Mesendoderm (in vitro differentiated cells): ENCODE measurements around the gene PGAM1.

Source experiments
- DNase-seq: peaks from one replicate; pipeline ENCODE4 v3.0.0; 2013
- H2AK5ac ChIP-seq: 2 replicates; pipeline ENCODE4 v1.6.1; 2013; ENCODE audit warnings: low read length, inconsistent platforms
- H2BK120ac ChIP-seq: 2 replicates; pipeline ENCODE4 v1.6.1; 2013; ENCODE audit warnings: low read depth, mild to moderate bottlenecking, low read length, moderate library complexity, mixed read lengths
- H2BK15ac ChIP-seq: replicated peaks from 2 replicates; pipeline ENCODE4 v1.6.1; 2013; ENCODE audit warnings: low read depth, mild to moderate bottlenecking, moderate library complexity
- H2BK5ac ChIP-seq: 2 replicates; pipeline ENCODE4 v1.6.1; 2013; ENCODE audit warnings: low read length, inconsistent platforms
- H3K18ac ChIP-seq: 2 replicates; pipeline ENCODE4 v1.6.1; 2013; ENCODE audit warnings: mild to moderate bottlenecking, low read length, mixed read lengths
- H3K23ac ChIP-seq: one replicate; pipeline ENCODE4 v1.6.1; 2013; ENCODE audit warnings: low read length
- H3K27ac ChIP-seq: 2 replicates; pipeline ENCODE4 v1.5.1; 2013; ENCODE audit warnings: low read depth, mild to moderate bottlenecking, inconsistent platforms, low read length, moderate library complexity
- H3K27me3 ChIP-seq: 2 replicates; pipeline ENCODE4 v1.6.1; 2013; ENCODE audit warnings: low read length, control low read depth, mild to moderate bottlenecking, inconsistent platforms; ENCODE audit not compliant: insufficient read depth, poor library complexity
- H3K36me3 ChIP-seq: 2 replicates; pipeline ENCODE4 v1.6.1; 2013; ENCODE audit warnings: low read length, inconsistent platforms; ENCODE audit not compliant: control insufficient read depth, insufficient read depth
- H3K4ac ChIP-seq: one replicate; pipeline ENCODE4 v1.6.1; 2013; ENCODE audit warnings: low read depth, mild to moderate bottlenecking, low read length, moderate library complexity
- H3K4me1 ChIP-seq: 2 replicates; pipeline ENCODE4 v1.6.1; 2013; ENCODE audit warnings: low read depth, low read length, inconsistent platforms; ENCODE audit not compliant: control insufficient read depth
- H3K4me2 ChIP-seq: 2 replicates; pipeline ENCODE4 v1.6.1; 2013; ENCODE audit warnings: low read length
- H3K4me3 ChIP-seq: 2 replicates; pipeline ENCODE4 v1.5.1; 2013; ENCODE audit warnings: mild to moderate bottlenecking, low read length
- H3K56ac ChIP-seq: one replicate; pipeline ENCODE4 v1.6.1; 2013; ENCODE audit warnings: low read length
- H3K79me1 ChIP-seq: 2 replicates; pipeline ENCODE4 v1.6.1; 2013; ENCODE audit warnings: low read length, inconsistent platforms
- H3K79me2 ChIP-seq: 2 replicates; pipeline ENCODE4 v1.6.1; 2013; ENCODE audit warnings: mild to moderate bottlenecking, low read length; ENCODE audit not compliant: control insufficient read depth, insufficient read depth
- H3K9ac ChIP-seq: 2 replicates; pipeline ENCODE4 v1.6.1; 2013; ENCODE audit warnings: low read length, inconsistent platforms
- H4K5ac ChIP-seq: one replicate; pipeline ENCODE4 v1.6.1; 2013; ENCODE audit warnings: low read length
- H4K8ac ChIP-seq: one replicate; pipeline ENCODE4 v1.6.1; 2013; ENCODE audit warnings: low read depth, mild to moderate bottlenecking, control low read depth, low read length, moderate library complexity
- WGBS: extraction: QIAGEN DNeasy Blood & Tissue Kit; methylation state at CpG from one replicate; pipeline ENCODE4 v1.1.7; 2013; ENCODE audit warnings: low lambda C conversion rate, missing lambda C conversion rate; ENCODE audit not compliant: insufficient coverage; ENCODE audit errors: extremely low coverage; 5-methylcytosine and 5-hydroxymethylcytosine counted together

The PGAM1 gene

DNA sequence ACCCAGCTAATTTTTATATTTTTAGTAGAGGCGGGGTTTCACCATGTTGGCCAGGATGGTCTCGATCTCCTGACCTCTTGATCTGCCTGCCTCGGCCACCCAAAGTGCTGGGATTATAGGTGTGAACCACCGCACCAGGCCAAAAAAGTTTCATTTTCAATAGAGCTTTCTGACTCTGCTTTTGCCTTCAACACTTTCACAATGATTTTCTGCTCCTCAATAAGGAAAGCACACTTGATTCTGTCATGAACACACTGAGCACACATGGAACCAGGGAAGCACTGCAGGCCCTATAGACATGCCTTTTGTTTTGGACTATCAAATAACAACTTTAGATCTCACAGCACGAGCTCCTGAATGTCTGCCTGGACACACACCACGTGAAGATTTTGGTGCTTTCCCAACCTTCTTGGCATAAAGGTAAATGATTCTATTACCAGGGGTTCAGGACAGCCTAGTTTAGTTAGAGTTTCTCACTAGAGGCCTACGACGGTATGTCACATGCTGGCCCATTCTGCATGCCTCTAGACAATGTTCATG, 32.9 kb upstream of the PGAM1 start:
- H2BK15ac ChIP-seq: no peak overlapping the region
- no peak overlapping the region for H4K5ac ChIP-seq
- H3K4me1 ChIP-seq: no peaks in the 10 kb centered on the region
- H3K18ac ChIP-seq: no peak overlapping the region
- H3K23ac ChIP-seq: no peak overlapping the region
- peaks cover 15% of the 10 kb centered on the region for H3K36me3 ChIP-seq
- H3K9ac ChIP-seq: no peak overlapping the region
- H3K27me3 ChIP-seq: no peaks in the 10 kb centered on the region
- no peak overlapping the region for H4K8ac ChIP-seq
- H3K27ac ChIP-seq: no peak overlapping the region
- no CpG with 5 or more reads among the region's 8 CpGs for WGBS
- no peaks in the 10 kb centered on the region for H3K79me2 ChIP-seq
- no peak overlapping the region for H3K56ac ChIP-seq
- no peaks in the 10 kb centered on the region for H3K79me1 ChIP-seq
- no peak for DNase-seq
- H2AK5ac ChIP-seq: no peak overlapping the region
- H3K4ac ChIP-seq: no peak overlapping the region
- H3K4me3 ChIP-seq: no peak overlapping the region
- no peak overlapping the region for H2BK120ac ChIP-seq
- no peak overlapping the region for H3K4me2 ChIP-seq
- no peak overlapping the region for H2BK5ac ChIP-seq

DNA sequence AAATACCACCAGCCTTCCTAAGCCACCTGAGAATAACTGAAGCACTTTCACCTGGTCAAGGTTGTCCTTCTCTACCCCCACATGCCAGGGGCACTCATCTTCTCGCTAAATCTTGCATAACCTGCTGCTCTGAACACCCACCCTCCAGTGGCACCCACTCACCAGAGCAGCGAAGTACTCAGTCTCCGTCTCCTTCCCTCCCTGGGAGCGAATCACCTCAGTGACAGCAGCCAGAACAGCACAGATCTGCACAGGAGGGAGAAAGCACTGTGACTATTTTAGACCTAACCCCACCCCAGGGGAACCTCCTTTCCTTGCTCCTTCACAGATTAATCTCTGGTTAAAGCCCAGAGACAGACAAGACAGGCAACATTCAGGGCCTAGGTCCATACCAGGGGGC, 29.9 kb upstream of the PGAM1 start:
- H2BK5ac ChIP-seq: no peak overlapping the region
- no peak overlapping the region for H2BK15ac ChIP-seq
- peaks cover 10% of the 10 kb centered on the region for H3K79me2 ChIP-seq
- no peak overlapping the region for H3K9ac ChIP-seq
- H3K56ac ChIP-seq: no peak overlapping the region
- no peak overlapping the region for H3K27ac ChIP-seq
- H3K4ac ChIP-seq: no peak overlapping the region
- H2AK5ac ChIP-seq: no peak overlapping the region
- no CpG with 5 or more reads among the region's 4 CpGs for WGBS
- H3K36me3 ChIP-seq: peaks cover 6% of the 10 kb centered on the region
- no peak for DNase-seq
- H3K18ac ChIP-seq: no peak overlapping the region
- H3K23ac ChIP-seq: no peak overlapping the region
- no peaks in the 10 kb centered on the region for H3K27me3 ChIP-seq
- H3K4me2 ChIP-seq: no peak overlapping the region
- no peak overlapping the region for H4K8ac ChIP-seq
- H4K5ac ChIP-seq: no peak overlapping the region
- H2BK120ac ChIP-seq: no peak overlapping the region
- H3K4me1 ChIP-seq: no peaks in the 10 kb centered on the region
- no peak overlapping the region for H3K4me3 ChIP-seq
- H3K79me1 ChIP-seq: no peaks in the 10 kb centered on the region

DNA sequence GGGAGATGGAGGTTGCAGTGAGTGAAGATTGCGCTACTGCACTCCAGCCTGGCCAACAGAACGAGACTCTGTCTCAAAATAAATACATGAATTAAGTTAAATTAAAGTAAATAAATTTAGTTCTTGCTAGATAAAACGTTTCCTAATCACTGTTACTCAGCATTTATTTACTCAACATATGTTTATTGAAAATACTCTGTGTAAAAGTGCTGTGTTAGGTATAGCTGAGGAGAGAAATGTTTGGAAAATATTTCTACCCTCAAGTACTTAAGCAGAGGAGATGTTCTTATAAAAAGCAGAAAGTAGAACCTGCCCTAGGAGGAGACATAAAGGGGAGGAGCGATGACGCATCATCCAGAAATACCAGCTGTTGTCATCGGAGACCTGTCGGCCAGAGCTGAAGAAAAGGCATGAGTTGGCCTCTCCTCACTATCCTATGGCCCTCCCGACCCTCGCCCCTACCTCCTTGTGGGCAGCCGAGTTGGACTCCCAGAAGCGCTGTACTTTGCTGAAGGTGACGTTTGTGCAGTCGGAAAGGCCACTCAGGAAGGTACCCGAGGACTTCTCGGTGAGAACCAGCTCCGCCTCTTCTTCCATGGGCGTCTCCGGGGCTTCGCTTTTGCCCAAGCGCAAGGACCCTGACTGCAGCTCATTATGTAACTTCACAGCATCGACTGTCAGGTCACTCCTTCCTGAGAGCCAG, 26.0 kb upstream of the PGAM1 start:
- Histone ChIP-seq H2BK120ac (no peak overlapping the region), H2BK5ac (no peak overlapping the region), H2BK15ac (no peak overlapping the region), H3K4me3 (no peak overlapping the region), H3K4ac (no peak overlapping the region), H3K23ac (no peak overlapping the region), H3K4me1 (no peaks in the 10 kb centered on the region), H2AK5ac (no peak overlapping the region), H3K79me1 (no peaks in the 10 kb centered on the region), H4K5ac (no peak overlapping the region), H4K8ac (no peak overlapping the region), H3K9ac (peak overlapping the region; percentile 70), H3K36me3 (peaks cover 3% of the 10 kb centered on the region), H3K18ac (no peak overlapping the region), H3K79me2 (peaks cover 10% of the 10 kb centered on the region), H3K27me3 (no peaks in the 10 kb centered on the region), H3K4me2 (peak overlapping the region; percentile 93), H3K27ac (no peak overlapping the region), H3K56ac (peak overlapping the region; percentile 86)
- WGBS: no CpG with 5 or more reads among the region's 21 CpGs
- peak; percentile 62 for DNase-seq

DNA sequence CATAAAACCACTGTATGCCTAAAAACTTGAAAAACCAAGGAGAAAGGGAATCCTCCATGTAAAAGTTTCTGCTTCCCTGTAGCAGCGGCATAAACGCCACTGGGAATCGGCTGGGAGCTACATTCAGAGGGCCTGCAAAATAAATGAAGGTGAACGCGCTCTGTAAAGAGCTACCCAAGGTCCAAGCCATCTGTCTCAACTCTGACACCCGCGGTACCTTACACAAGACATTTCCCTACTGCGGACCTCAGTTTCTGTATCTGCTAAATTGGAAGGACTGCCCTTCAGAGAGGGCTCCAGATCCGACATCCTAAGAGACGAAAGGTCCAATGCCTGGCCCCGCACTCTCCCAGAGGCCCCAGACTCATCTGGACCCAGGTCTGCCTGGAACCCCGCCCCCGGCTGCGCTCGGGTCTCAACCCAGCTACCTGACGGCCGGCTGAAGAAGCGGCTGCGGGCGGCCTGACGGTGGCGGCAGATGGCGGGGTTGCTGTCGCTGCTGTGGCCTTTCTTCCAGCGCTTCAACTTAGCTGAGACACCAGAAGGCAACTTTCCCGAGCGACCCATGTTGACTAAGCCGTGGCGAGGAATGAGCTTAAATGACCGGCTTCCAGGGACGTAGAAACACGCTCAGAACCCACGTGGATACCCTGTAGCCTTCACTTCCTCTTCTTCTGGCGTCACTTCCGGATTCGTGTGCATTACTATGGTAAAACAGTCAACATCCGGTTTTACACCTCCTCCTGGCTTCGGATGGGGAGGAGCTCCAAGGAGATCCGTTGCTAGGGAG, 25.1 kb upstream of the PGAM1 start, which contains the start of gene RRP12:
RRP12 (minus strand) TSS at position 676 of the 790 bp plus-strand sequence; CDS start at position 567, 109 bp downstream.
- Histone ChIP-seq H3K4me2 (peak within 1 kb of the TSS; percentile 93), H2BK120ac (no peak within 1 kb of the TSS), H3K79me2 (peaks cover 10% of the 10 kb centered on the region), H3K56ac (peak within 1 kb of the TSS; percentile 86), H4K5ac (no peak within 1 kb of the TSS), H3K4me3 (peak within 1 kb of the TSS; percentile 98), H3K79me1 (no peaks in the 10 kb centered on the region), H3K18ac (no peak within 1 kb of the TSS), H3K4me1 (no peaks in the 10 kb centered on the region), H2BK5ac (no peak within 1 kb of the TSS), H2BK15ac (no peak within 1 kb of the TSS), H3K9ac (peak within 1 kb of the TSS; percentile 70), H2AK5ac (no peak within 1 kb of the TSS), H3K36me3 (peaks cover 3% of the 10 kb centered on the region), H4K8ac (no peak within 1 kb of the TSS), H3K23ac (no peak within 1 kb of the TSS), H3K4ac (no peak within 1 kb of the TSS), H3K27me3 (no peaks in the 10 kb centered on the region), H3K27ac (no peak within 1 kb of the TSS)
- no CpG with 5 or more reads among the region's 39 CpGs for WGBS
- peak; percentile 100 for DNase-seq

DNA sequence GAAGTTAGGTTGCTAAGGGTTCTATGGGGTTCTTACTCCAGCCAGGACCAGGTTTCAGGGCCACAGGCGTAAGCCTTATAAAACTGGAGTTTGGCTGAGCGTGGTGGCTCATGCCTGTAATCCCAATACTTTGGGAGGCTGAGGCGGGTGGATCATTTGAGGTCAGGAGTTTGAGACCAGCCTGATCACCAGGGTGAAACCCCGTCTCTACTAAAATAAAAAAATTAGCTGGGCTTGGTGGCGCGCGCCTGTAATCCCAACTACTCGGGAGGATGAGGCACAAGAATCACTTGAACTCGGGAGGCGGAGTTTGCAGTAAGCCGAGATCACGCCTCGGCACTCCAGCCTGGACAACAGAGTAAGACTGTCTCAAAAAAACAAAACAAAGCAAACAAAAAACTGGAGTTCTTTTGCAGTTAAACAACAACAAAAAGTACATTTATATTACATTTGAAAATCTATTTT, 24.5 kb upstream of the PGAM1 start:
- Histone ChIP-seq H2BK5ac (no peak overlapping the region), H3K27ac (no peak overlapping the region), H3K4me3 (no peak overlapping the region), H2AK5ac (no peak overlapping the region), H3K4me1 (no peaks in the 10 kb centered on the region), H3K79me1 (no peaks in the 10 kb centered on the region), H2BK15ac (no peak overlapping the region), H3K36me3 (no peaks in the 10 kb centered on the region), H3K18ac (no peak overlapping the region), H4K5ac (no peak overlapping the region), H3K4me2 (no peak overlapping the region), H3K4ac (no peak overlapping the region), H3K23ac (no peak overlapping the region), H2BK120ac (no peak overlapping the region), H3K27me3 (no peaks in the 10 kb centered on the region), H3K79me2 (peaks cover 10% of the 10 kb centered on the region), H3K56ac (no peak overlapping the region), H3K9ac (no peak overlapping the region), H4K8ac (no peak overlapping the region)
- DNase-seq: peak; percentile 26
- WGBS: no CpG with 5 or more reads among the region's 13 CpGs
